GM20000 (cell line): ENCODE results near the gene HECTD4.

Experiments used
- DNase-seq: peaks from one replicate; pipeline ENCODE4 v3.0.0; 2012; ENCODE audit warnings: low spot score
- CTCF ChIP-seq: IDR thresholded peaks from 2 replicates; pipeline ENCODE4 v1.5.1; 2012; ENCODE audit warnings: mild to moderate bottlenecking, control low read depth; ENCODE audit errors: extremely low read depth, missing control alignments

The HECTD4 gene

DNA sequence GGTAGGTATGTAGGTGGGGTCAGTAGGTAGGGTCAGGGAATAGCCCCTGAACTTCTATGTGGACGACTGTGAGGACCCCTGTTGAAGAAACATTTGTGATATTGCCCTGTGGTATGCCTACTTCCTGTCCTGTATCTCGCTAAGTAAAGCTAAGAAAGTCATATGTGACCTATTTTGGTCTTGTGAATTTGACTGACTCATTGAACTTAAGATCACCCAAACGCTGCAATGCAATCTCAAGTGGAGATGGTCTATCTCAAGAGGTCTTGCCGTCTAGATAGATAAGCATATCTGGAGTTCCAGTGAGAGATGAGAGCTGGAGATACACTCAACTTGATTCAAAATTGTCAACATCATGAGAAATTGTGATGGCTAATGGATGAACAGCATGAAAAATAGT is 183.1 kb downstream of the HECTD4 start:
- DNase-seq, result no peak
- no peak for TF ChIP-seq CTCF

DNA sequence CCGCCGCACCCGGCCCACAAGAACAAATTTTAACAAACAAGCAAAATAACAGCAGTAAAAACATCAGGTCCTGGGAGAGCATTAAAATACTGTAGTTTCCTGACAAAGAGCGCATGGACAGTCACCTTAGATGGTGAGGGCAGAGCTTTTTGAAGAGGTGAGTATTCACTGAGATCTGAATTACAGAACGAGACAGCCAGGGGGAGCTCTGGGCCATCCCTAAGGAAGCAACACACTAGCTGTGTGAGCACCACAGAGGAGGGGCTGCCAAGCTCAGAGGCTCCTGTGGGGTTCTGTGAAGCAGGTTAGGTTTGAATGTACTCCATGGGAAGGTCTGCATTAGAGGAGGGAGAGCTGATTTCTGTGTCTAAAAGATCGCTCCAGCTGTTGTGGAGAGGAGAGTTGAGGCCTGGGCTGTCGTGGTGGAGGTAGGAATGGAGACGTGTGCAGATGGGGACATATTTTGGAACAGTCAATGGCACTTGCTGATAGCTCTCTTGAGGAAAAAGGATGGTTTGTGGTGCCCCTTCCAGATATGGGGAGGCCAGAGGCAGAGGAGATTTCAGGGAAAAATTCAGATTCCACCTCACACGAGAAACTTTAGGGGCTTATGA is 184.0 kb downstream of the HECTD4 start:
- DNase-seq, result peak; percentile 75
- TF ChIP-seq CTCF, result peak; percentile 48

DNA sequence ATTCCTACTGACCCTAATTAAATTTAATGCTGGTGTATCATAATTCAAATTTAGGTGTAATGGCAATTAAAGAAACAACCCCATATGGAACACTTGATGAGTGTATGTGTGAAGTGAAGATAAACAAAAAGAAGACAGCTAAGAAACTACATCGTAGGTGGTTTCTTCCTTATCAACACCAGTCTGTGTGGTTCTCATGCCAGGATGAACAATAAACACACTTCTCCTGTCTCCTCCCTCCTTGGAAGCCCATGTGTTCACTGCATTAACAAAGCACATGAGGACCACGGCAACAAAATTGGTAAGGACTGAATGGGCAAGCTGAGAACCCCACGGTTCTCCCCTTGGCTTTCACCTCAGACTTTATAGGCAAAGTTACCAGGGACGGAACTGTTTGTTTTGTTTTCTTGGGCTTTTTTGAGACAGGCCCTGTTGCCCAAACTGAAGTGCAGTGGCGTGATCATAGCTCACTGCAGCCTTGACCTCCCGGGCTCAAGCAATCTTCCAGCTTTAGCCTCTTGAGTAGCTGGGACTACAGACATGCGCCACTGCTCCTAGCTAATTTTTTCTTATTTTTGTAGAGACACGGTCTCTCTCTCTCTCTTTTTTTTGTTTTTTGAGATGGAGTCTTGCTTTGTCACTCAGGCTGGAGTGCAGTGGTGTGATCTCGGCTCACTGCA is 185.9 kb downstream of the HECTD4 start:
- no peak for DNase-seq
- TF ChIP-seq CTCF, result no peak

- no peak for DNase-seq
- TF ChIP-seq CTCF, result no peak
Measured at GRCh38 chr12:112194601-112195247, 187.5 kb downstream of the HECTD4 start.

- DNase-seq, result no peak
- no peak for TF ChIP-seq CTCF
Measured at GRCh38 chr12:112192475-112192874, 189.8 kb downstream of the HECTD4 start.

DNA sequence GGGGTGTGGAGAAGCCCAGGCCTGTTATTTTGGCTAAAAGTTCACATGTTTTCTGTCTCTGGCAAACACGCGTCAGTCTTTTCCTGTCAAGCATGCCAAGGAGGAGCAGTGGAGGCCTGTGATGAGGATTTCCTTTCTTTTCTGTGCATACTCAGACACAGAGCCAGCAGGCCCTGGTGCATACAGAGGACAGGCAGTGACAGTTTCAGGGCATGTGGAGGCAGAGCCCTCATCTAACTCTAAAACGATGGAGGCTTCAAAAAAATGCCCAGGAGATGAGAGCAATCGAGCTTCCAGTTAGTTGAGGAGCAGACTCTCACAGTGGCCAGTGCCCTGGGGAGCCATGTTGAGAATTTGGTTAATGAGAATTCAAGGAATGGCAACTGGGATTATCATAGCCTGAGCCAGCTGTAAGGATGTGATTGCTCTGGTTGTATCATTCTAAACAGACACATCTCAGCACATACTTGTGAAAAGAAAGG is 190.3 kb downstream of the HECTD4 start:
- DNase-seq, result no peak
- TF ChIP-seq CTCF, result no peak

DNA sequence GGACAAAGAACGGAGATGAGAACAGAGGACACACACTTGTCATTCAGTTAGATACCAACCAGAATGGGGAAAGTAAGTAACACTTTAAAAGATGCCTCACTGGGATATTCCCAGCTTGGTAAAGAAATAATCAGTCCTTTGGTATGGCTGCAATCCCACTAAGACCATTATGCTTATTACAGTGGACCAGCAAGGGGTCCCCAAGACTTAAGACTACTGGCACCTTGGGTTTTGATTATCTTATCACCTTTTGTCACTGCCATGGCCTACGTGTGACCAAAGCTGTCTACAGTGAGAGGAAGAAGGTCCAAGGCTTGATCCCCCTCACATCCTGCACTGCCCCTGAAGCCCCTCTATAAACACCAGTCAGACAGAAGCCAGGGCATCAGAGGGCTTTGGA is 191.0 kb downstream of the HECTD4 start:
- TF ChIP-seq CTCF, result no peak
- no peak for DNase-seq
